ENCODE measurements around the gene DNAJC4.
"Not testable (repeated sequence)": the region's sequence is repeated elsewhere in the genome, so short reads cannot be mapped to it uniquely, and the experiment has no call there.

DNAJC4 gene

GRCh38 chr11:64245797-64246620, 15.7 kb downstream of the DNAJC4 start:
- DNase-seq (ENCODE audit: low read depth in 2 of 2), result peak; percentile 65 to 68

- not testable (repeated sequence) for DNase-seq (ENCODE audit: low read depth in 2 of 2)
Observed at GRCh38 chr11:64246621-64246870, 16.2 kb downstream of the DNAJC4 start.

GRCh38 chr11:64246871-64247728, 16.8 kb downstream of the DNAJC4 start, which contains the start of gene PPP1R14B:
Gene PPP1R14B (minus strand): TSS chr11:64246943. CDS start chr11:64246673, 270 bp downstream.
- peak; percentile 58 to 60 for DNase-seq (ENCODE audit: low read depth in 2 of 2)

- DNase-seq (ENCODE audit: low read depth in 2 of 2), result no peak
Observed at GRCh38 chr11:64247729-64248531, 17.6 kb downstream of the DNAJC4 start.

GRCh38 chr11:64248578-64248977, 18.2 kb downstream of the DNAJC4 start:
- no peak for DNase-seq (ENCODE audit: low read depth in 2 of 2)

- no peak for DNase-seq (ENCODE audit: low read depth in 2 of 2)
Observed at GRCh38 chr11:64249038-64249437, 18.7 kb downstream of the DNAJC4 start.

GRCh38 chr11:64249563-64250414, 19.4 kb downstream of the DNAJC4 start:
- no peak for DNase-seq (ENCODE audit: low read depth in 2 of 2)

GRCh38 chr11:64250415-64251015, 20.2 kb downstream of the DNAJC4 start:
- DNase-seq (ENCODE audit: low read depth in 2 of 2), result no peak

- no peak for DNase-seq (ENCODE audit: low read depth in 2 of 2)
Observed at GRCh38 chr11:64251016-64251752, 20.8 kb downstream of the DNAJC4 start, which contains the start of gene PLCB3. Gene PLCB3 (plus strand): TSS chr11:64251530. CDS start chr11:64251650, 120 bp downstream.

- DNase-seq (ENCODE audit: low read depth in 2 of 2), result no peak
Observed at GRCh38 chr11:64251753-64252002, 21.3 kb downstream of the DNAJC4 start.

GRCh38 chr11:64252003-64252872, 21.9 kb downstream of the DNAJC4 start:
- no peak for DNase-seq (ENCODE audit: low read depth in 2 of 2)

- DNase-seq (ENCODE audit: low read depth in 2 of 2), result no peak
Observed at GRCh38 chr11:64253043-64253442, 22.7 kb downstream of the DNAJC4 start.

- DNase-seq (ENCODE audit: low read depth in 2 of 2), result no peak
Observed at GRCh38 chr11:64253481-64253880, 23.1 kb downstream of the DNAJC4 start.

- no peak for DNase-seq (ENCODE audit: low read depth in 2 of 2)
Observed at GRCh38 chr11:64254326-64254725, 24.0 kb downstream of the DNAJC4 start.

GRCh38 chr11:64255135-64256128, 25.1 kb downstream of the DNAJC4 start:
- DNase-seq (ENCODE audit: low read depth in 2 of 2), result no peak

GRCh38 chr11:64256300-64256699, 26.0 kb downstream of the DNAJC4 start:
- no peak for DNase-seq (ENCODE audit: low read depth in 2 of 2)

GRCh38 chr11:64258356-64258755, 28.0 kb downstream of the DNAJC4 start:
- no peak for DNase-seq (ENCODE audit: low read depth in 2 of 2)

- DNase-seq (ENCODE audit: low read depth in 2 of 2), result no peak
Observed at GRCh38 chr11:64258946-64259532, 28.7 kb downstream of the DNAJC4 start.

Measured in fibroblast of skin of left quadriceps (primary cell).